Measurements from ENCODE around the gene EVA1A.

GRCh38 chr2:75458201-75458600 is 102.5 kb downstream of the EVA1A start:
- TF ChIP-seq CTCF (IDR thresholded peaks at IDR 0.05), result no peak
- TF ChIP-seq POLR2A (IDR thresholded peaks at IDR 0.05), result no peak
